Colonic mucosa (tissue), 4 donors: ENCODE data around the gene KIF16B. TPM values are rescaled to one million over a fixed set of nuclear protein-coding genes. Genes with fewer than 3 reads are reported as not detected.
"Not testable (repeated sequence)": the region's sequence is repeated elsewhere in the genome, so short reads cannot be mapped to it uniquely, and the experiment has no call there.

Experiments
- DNase-seq: peaks from one replicate; pipeline ENCODE4 v3.0.0-alpha.2; 2020
- H3K27ac ChIP-seq: fragments of 200-600 bp; one replicate; pipeline ENCODE4 v1.8.0; 2021
- H3K27me3 ChIP-seq: fragments of 200-600 bp; one replicate; pipeline ENCODE4 v1.8.0; 2021
- H3K36me3 ChIP-seq: fragments of 200-600 bp; one replicate; pipeline ENCODE4 v1.8.0; 2021
- H3K4me1 ChIP-seq: fragments of 200-600 bp; one replicate; pipeline ENCODE4 v1.8.0; 2021; ENCODE audit warnings: mild to moderate bottlenecking
- H3K4me3 ChIP-seq: fragments of 200-600 bp; one replicate; pipeline ENCODE4 v1.8.0; 2021
- H3K9ac ChIP-seq, 2 donors: one replicate each; pipeline ENCODE4 v1.7.0; 2013; ENCODE audit warnings: control low read depth in 2 of 2, low read depth in 2 of 2, low read length in 2 of 2
- H3K9me3 ChIP-seq: fragments of 200-600 bp; one replicate; pipeline ENCODE4 v1.8.0; 2021
- CTCF ChIP-seq: fragments of 200-600 bp; IDR thresholded peaks from one replicate; pipeline ENCODE4 v1.8.0; 2022; ENCODE audit warnings: antibody characterized with exemption, mild to moderate bottlenecking
- intact Hi-C: fragments of 100-400 bp; cut with DNase I; formaldehyde crosslinking; loops from one replicate; pipeline ENCODE4 v1.14.1; 2022
- total RNA-seq, 2 donors: library from RNA; stranded (reverse); fragmentation: NEBNext Ultra II Directional in 1 of 2; extraction: Animal tissue kit (Norgen Biotek cat#: 25700) in 1 of 2; gene quantifications; one replicate each; pipeline ENCODE4 v1.2.1, GENCODE V29; 2021
- donor health status: healthy.
- donor health status: DM: no; HTN: no; CAD: no.
- donor health status: DM: no; HTN: no; CAD: no.

Gene KIF16B
- total RNA-seq, 2 donors from 2014 or later, result 41.6 to 68.7 TPM

- Histone ChIP-seq H3K9ac (no peak overlapping the region), H3K36me3 (no peaks in the 10 kb centered on the region), H3K9me3 (no peaks in the 10 kb centered on the region), H3K4me1 (no peaks in the 10 kb centered on the region), H3K27ac (no peak overlapping the region), H3K27me3 (no peaks in the 10 kb centered on the region), H3K4me3 (no peak overlapping the region)
- DNase-seq, result no peak
- no peak for TF ChIP-seq CTCF
- intact Hi-C loops, result no loop called here
These were observed 129.0 kb downstream of the KIF16B start for GRCh38 chr20:16444057-16444777.

- H3K4me3 ChIP-seq, result no peak overlapping the region
- DNase-seq, result no peak
- H3K9ac ChIP-seq, result no peak overlapping the region
- no peaks in the 10 kb centered on the region for H3K9me3 ChIP-seq
- intact Hi-C loops, result no loop called here
- H3K27me3 ChIP-seq, result no peaks in the 10 kb centered on the region
- no peak overlapping the region for H3K27ac ChIP-seq
- no peaks in the 10 kb centered on the region for H3K4me1 ChIP-seq
- TF ChIP-seq CTCF, result no peak
- H3K36me3 ChIP-seq, result no peaks in the 10 kb centered on the region
These were observed 131.6 kb downstream of the KIF16B start for GRCh38 chr20:16441546-16442164.

GRCh38 chr20:16440686-16441085 lies 132.6 kb downstream of the KIF16B start:
- TF ChIP-seq CTCF, result no peak

GRCh38 chr20:16439540-16439939 lies 133.7 kb downstream of the KIF16B start:
- H3K9me3 ChIP-seq, H3K36me3 ChIP-seq, DNase-seq, H3K4me3 ChIP-seq, H3K4me1 ChIP-seq, H3K27ac ChIP-seq, intact Hi-C loops, H3K27me3 ChIP-seq, H3K9ac ChIP-seq: not testable (repeated sequence)

More at GRCh38 chr20:16440686-16441085, 132.6 kb downstream of the KIF16B start:
- intact Hi-C loops, result no loop called here
- Histone ChIP-seq H3K4me3 (no peak overlapping the region), H3K27me3 (no peaks in the 10 kb centered on the region), H3K36me3 (no peaks in the 10 kb centered on the region), H3K9ac (no peak overlapping the region), H3K27ac (no peak overlapping the region), H3K4me1 (no peaks in the 10 kb centered on the region), H3K9me3 (no peaks in the 10 kb centered on the region)
- DNase-seq, result no peak

- intact Hi-C loops, result no loop called here
- Histone ChIP-seq H3K27me3 (no peaks in the 10 kb centered on the region), H3K9me3 (no peaks in the 10 kb centered on the region), H3K4me1 (no peaks in the 10 kb centered on the region), H3K27ac (no peak overlapping the region), H3K4me3 (no peak overlapping the region), H3K9ac (no peak overlapping the region), H3K36me3 (no peaks in the 10 kb centered on the region)
- TF ChIP-seq CTCF, result no peak
- DNase-seq, result no peak
These were observed 135.1 kb downstream of the KIF16B start for GRCh38 chr20:16438100-16438499.

GRCh38 chr20:16437387-16437996 lies 135.8 kb downstream of the KIF16B start:
- Histone ChIP-seq H3K9ac (no peak overlapping the region), H3K27me3 (no peaks in the 10 kb centered on the region), H3K4me1 (no peaks in the 10 kb centered on the region), H3K9me3 (no peaks in the 10 kb centered on the region), H3K27ac (no peak overlapping the region), H3K4me3 (no peak overlapping the region), H3K36me3 (no peaks in the 10 kb centered on the region)
- intact Hi-C loops, result no loop called here
- TF ChIP-seq CTCF, result no peak
- DNase-seq, result no peak
